ENCODE measurements around the gene CYP4B1.

The CYP4B1 gene

DNA sequence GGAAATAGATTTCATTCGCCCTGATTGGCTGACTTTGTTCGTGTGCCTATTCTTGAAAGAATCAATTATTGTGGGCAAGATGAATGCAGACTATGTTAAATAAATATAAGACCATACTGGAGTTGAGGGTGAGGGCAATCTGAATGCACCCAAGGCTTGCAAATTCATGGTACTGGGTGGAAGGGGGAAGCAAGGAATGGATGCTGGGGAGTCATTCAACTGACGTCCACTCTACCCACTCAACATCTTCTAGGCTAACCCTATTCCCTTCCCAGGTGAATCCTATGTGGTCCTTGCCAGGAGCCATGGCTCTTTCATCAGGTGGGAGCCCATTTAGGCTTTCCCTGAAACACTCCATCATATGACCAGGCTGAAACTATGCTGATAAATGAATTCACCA lies 5.7 kb upstream of the CYP4B1 start:
- DNase-seq (ENCODE audit: low read depth in 2 of 3, low spot score in 2 of 3), result no peak

DNA sequence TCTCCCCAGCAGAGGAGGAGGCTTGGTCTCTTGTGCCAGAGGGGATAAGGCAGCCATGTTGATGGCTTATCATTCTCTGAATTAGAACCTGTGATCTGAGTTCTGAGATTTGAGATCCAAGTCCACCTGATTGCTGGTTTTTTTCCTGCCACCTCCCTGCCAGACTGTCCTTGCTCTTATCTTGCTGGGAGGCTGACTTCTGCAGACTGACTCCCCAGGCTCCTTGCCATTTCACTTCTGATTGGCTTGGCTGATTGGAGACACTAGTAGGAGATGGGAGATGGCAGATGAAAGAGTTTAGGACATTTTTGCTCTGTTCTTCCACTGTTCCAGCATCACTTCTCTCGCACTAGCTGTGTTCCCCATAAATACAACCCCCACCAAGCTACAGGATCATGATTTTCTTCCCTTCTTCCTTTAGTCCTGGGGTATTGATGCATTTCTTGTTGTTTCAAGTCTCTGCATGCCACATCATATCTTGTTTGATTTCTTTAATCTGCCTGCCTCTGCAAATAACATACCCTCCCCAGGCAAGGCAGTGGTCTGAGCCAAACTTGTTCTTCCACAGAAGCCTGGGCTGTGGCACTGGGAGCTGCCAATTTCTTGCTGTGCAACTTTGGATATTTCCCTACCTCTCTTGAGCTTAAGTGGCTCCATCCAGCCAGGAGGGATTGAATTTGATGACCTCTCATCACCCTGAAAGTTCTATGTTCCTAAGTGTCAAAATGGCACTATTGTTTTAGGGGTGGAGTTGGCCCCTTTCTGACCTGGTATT lies 963 bp upstream of the CYP4B1 start:
- DNase-seq (ENCODE audit: low read depth in 2 of 3, low spot score in 2 of 3), result no peak

DNA sequence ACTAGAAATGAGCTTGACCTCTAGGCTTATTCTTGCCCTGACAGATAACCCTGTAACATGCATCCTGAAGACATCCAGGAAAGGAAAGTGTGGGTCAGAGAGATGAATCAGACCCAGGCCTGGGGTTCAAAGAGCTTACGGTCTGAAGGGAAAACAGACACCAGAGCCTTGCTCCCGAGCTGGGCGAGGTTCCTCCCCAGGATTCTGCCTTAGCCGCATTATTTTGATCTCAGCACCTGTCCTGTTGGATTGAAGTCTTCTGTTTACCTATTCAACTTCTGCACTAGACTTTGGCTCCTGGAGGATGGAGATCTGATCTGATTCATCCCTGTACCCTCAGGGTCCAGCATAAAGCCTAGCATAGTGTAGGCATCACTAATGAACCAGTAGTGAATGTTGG lies 1.9 kb downstream of the CYP4B1 start:
- no peak for DNase-seq (ENCODE audit: low read depth in 2 of 3, low spot score in 2 of 3)

DNA sequence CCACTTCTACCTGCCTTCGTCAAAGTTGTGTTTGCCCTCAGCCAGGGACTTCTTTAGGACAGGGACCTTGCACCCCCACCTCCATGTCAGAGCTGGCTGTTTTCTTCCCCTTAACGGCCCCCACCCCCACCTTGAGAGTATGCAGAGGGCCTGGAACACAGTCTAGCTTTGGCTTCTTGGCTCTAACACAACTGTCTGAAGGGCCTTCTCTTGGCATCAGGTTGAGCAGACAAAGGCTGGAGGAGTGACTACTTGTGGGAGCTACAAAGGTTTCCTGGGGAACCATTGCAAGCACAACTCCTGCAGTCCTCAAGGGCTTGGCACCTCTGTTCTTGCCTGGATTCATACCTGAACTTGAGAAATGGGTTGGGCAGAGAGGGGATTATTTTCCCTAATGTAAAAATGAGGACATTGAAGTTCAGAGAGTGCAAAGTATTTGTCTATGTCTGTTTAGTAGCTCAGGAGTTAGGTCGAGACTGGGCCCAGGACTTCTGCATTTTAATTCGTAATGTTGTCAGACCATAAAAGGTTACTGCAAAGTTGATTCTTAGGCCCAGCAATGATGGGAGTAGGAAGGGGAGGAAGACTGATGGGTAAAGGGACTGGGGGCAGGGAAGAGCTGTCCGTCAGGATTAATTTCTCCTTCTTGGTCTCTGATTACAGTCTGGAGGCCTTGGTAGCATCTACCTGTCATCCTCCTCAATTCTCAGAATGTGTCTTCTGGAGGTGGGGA lies 2.6 kb downstream of the CYP4B1 start:
- DNase-seq (ENCODE audit: low read depth in 2 of 3, low spot score in 2 of 3), result no peak

DNA sequence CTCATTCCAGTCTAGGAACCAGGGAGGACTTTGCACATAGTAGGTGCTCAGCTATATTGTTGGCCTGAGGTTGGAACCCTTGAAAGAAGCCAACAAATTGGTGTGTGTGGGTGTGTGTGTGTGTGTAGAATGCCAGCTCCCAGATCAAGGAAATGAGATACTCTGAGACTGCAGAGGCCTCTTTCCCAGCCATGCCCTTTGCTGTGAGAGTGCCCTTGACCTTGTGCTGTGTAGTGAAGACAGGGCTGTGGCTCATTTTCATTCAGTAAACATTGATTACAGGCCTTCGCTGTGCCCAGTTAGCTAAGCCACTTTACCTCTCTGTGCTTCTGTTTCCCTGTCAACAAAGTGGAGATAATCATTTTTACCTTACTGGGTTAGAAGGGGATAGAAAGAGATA lies 3.2 kb downstream of the CYP4B1 start:
- no peak for DNase-seq (ENCODE audit: low read depth in 2 of 3, low spot score in 2 of 3)

DNA sequence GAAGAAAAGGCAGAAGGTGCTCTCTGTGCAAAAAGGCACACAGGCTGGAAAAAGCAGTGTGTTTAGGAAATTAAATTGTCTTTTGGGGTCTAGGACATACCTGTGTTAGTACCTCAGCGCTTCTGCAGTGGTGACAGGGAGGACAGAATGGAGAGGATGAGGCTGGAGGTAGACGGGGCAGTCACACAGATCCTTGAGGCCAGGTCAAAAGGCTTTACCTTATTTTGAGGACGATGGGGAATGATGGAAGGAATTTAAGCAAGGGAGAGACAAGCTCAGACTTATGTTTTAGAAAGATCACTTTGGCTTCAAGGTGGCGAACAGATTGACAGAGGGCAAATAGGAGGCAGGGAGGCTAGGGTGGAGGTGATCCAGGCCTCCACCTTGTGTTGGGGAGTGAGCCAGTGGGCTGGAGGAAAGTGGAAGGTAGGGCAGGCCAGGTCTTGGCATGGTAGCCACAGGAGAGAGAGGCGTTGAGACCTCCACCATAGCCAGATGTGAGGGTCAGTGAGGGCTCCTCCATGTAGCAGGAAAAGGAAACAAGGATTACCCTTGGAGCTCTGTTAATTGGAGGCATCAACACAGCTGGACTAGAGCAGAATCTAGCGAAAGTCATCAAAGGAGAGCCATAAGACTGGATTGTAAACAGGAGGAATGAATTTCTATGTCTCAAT lies 4.2 kb downstream of the CYP4B1 start:
- DNase-seq (ENCODE audit: low read depth in 2 of 3, low spot score in 2 of 3), result no peak

DNA sequence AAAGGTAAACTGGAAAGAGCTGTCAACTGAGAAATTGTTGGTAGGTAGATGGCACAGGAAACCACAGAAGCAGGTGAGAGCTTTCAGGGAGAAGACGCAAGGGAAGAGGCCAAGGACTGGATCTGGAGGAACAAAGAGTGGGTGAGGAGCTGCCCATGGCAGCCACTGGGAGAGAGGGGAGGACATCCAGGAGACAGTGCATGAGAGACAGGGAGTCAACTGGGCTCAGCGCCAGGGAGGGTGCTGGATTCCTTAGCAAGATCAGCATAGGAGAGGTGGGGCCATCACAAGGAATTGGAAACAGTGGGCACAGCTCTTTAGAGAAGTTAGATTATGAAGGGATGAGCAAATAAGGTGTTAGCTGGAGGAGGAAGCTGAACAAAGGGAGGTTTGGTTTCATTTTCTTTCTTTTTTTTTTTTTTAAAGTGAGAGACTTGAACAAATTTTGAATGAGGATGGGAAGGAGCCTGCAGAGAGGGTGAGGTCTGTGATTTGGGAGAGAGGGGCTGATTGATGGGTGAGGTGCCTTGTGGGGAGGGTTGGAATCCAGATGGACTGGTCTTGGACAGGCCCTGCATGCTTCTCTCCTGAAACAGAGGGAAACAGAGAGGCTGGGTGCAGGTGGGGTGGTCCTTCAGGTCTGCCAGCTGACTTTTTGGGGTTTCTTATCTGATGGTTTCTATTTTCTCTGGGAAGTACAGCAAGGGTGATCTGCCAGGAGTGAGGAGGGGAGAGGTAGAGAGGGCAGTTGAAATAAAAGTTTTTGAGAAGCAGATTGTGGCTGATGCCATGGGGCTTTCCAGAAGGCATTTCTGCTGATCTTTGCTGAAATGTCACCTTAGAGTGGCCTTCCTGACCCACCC lies 5.4 kb downstream of the CYP4B1 start:
- DNase-seq (ENCODE audit: low read depth in 2 of 3, low spot score in 2 of 3), result no peak

DNA sequence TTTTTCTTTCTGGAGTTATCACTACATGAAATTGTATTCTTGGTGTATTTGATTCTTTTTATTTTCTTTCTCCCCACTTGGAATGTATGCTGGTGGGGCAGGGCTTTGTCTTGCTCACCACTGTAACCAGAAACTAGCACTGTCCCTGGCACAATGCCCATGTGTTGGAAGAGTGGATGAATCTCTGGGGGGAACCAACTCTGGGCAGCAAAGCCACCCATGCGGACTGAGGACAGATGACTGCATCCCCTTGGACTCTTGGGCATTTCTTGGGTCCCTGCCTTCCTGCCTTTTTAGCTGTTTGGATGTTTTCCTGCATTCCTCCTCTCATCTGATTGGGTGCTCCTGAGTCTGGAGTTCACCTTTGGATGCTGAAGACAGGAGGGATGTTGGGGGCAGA lies 6.1 kb downstream of the CYP4B1 start:
- no peak for DNase-seq (ENCODE audit: low read depth in 2 of 3, low spot score in 2 of 3)

DNA sequence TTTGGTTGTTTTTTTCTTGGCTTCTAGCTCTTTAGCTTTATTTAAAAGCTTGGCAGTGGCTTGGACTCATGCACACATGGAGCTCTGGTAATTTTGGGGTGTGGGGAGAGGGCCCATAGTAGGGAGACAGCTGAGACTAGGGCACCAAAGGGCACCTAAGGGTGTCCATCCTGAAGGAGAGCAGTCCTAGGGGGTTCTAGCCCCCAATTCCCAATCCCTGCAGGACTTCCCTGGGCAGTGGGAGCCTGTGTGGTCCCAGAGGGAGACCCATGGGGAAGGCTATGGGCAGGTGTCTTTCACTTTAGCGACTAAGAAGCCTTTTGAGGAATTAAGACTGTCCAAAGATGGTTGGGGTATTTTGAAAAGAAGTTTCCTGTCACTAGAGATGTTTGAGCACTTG lies 6.9 kb downstream of the CYP4B1 start:
- DNase-seq (ENCODE audit: low read depth in 2 of 3, low spot score in 2 of 3), result no peak

DNA sequence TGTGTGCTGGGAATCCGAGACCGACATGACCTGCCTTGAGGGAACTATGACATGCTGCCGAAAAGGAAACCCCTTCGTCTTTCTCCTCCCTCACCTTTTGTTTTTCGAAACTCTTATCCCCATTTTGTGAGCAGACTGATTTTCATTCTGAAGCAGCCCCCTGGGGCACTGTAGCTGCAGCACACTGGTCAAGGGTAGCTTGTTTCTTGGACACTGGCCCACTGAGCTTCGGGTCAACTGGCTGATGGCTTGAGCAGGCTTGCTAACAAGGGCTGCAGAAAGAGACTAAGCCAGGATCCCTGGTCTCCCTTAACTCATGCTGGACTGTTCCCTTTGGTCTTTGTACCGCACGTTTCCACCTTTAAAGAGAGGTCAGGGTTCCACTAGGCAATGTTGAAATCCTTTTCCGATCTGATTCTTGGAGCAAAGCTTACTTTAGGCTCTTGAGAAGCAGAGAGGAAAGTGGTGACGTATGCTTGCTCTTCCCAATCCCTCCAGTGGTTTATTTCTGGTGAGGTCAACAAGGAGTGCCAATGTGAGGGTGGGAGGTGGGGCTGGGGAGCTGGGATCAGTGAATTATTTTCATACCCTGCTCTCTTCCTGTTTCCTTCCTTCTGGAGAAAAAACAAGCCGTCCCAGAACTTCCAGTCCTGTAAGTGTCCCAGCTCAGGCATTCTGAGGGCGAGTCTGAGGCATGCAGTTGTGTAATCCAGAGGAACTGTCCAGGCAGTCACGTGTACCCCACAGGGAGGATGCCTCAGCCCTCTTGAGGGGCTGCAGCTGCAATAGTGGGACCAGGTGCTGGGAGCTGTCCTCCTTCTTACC lies 7.6 kb downstream of the CYP4B1 start:
- no peak for DNase-seq (ENCODE audit: low read depth in 2 of 3, low spot score in 2 of 3)

DNA sequence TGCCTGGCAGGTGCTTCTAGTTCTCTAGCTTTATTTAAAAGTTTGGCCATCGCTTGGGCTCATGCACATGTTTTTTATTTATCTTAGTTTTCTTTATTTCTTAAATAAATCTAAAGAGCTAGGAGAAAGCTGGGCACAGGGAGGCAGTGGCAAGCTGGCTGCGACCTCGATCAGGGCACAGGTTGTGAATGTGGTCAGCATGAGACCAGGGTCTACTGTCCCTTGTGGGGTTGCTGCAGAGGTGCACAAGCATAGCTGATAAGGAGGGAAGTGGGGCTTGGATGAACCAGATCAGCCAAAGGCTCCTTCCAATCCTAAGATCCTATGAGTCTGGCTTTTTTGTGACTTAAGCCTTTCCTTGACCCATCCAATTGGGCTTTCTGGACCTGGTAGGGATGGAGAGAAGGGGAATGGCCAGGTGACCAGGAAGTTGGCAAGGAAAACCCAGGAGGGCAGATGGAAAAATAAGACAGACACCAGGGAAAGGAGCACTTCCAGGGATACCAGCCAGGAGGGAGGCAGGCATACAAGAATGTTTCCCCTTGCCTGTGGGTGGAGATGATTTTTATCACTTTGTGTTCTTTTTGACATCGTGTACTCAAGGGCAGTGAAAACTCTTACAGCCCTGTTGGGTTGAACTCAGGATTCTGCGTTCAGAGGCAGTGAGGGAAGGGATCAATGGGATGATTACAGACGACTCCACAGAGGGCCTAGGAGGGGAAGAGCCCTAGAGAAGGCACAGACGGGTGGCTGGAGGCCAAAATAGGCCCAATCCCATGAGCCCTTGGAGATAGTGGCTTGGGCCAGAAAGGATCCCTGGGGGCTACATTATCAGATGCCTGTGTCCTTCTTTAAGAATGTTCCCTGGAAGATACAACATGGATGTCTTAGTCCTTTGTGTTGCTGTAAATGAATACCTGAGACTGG lies 8.5 kb downstream of the CYP4B1 start:
- DNase-seq (ENCODE audit: low read depth in 2 of 3, low spot score in 2 of 3), result no peak

DNA sequence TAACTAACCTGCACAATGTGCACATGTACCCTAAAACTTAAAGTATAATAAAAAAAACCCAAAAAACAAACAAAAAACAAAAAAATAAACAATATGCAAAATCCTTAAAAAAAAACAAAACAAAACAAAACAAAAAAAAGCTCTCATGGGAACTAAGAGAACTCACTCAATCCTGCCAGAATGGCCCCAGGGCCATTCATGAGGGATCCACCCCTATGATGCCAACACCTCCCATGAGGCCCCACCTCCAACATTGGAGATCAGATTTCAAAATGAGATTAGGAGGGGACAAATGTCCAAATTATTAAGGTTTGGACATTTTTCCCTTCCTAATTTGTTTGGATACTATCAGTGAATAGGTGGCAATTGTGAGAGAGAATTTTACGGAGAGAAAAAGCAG lies 10.2 kb downstream of the CYP4B1 start:
- DNase-seq (ENCODE audit: low read depth in 2 of 3, low spot score in 2 of 3), result no peak

DNA sequence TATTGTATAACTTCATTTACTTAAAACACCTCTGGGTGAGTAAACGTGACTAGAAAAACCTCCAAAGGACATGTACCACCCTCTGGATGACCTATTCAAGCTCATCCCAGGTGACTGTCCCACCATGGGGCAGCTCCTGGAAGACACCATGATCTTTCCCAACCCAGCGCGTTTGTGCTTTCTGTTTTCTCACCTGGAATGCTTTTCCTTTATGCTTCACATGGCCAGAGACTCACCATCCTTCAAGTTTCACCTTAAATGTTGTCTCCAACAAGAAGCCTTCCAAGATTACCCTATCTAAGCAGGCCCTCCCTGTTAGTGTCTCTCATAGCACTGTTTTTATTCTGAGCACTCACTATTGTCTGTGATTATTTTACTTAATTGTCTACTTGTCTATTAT lies 11.1 kb downstream of the CYP4B1 start:
- DNase-seq (ENCODE audit: low read depth in 2 of 3, low spot score in 2 of 3), result no peak

DNA sequence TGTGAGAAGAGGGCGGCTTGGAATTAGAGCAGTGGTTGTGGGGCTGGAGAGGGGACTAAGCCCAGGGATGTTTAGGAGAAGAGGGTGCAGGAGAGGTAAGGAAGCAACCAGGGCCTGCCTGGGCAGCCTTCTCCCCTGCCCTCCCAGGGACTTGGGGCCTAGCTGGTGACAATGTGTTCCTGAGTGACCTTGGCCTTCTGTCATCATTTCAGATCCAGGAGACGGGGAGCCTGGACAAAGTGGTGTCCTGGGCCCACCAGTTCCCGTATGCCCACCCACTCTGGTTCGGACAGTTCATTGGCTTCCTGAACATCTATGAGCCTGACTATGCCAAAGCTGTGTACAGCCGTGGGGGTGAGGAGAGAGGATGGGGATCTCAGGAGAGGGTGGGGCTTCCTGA lies 11.8 kb downstream of the CYP4B1 start:
- no peak for DNase-seq (ENCODE audit: low read depth in 2 of 3, low spot score in 2 of 3)

DNA sequence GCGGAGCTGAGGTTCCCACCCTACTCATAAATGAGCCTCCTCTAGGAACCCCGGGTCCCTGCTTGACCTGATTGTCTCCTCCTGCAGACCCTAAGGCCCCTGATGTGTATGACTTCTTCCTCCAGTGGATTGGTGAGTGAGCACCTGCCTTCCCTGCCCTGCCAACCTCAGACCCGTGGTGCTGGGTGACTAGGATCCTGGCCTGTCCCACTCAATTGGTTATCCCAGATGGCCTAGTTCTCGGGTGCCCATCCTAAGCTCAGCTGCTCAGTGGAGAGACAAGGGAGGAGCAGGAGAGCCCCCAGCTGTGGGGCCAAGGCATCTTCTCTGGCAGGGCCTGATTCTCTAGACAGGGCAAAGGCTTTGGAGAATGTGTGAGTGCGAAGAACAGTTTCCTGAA lies 12.2 kb downstream of the CYP4B1 start:
- no peak for DNase-seq (ENCODE audit: low read depth in 2 of 3, low spot score in 2 of 3)

DNA sequence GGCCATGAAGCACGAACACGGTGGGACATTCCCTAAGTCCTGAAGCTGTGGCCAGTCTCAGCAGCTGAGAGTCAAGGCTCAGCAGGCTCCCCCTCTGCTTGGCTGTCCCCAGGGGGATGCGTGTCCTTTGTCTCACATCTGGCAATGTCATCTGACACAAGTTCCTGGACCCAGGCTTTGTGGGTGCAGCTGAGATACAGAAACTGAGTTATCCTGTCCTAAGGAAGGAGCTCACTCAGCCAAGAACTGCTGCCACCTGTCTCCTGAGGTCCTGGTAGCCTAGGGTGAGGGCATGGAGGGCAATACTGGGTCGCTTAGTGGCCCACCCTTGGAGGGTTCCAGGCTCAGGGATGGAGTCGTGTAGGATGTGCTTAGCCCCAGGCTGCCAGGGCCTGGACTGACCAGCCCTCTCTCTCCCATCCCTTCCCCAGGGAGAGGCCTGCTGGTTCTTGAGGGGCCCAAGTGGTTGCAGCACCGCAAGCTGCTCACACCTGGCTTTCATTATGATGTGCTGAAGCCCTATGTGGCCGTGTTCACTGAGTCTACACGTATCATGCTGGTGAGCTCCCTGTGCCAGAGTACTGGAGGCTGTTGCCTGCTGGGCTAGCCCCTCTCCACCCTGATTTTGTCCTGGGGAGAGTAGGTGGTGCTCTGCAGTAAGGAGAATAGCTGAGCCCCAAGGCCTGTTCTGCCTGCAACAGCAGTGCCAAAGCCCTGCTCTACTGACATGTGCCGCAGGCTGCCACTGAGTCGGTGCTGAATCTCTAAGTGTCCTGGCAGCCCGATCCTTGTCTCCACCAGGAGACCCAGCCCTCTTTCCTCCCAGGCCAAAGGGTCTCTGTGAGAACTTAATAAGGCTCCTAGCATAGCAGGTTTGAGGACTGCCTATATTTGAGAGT lies 13.5 kb downstream of the CYP4B1 start:
- DNase-seq (ENCODE audit: low read depth in 2 of 3, low spot score in 2 of 3), result no peak

DNA sequence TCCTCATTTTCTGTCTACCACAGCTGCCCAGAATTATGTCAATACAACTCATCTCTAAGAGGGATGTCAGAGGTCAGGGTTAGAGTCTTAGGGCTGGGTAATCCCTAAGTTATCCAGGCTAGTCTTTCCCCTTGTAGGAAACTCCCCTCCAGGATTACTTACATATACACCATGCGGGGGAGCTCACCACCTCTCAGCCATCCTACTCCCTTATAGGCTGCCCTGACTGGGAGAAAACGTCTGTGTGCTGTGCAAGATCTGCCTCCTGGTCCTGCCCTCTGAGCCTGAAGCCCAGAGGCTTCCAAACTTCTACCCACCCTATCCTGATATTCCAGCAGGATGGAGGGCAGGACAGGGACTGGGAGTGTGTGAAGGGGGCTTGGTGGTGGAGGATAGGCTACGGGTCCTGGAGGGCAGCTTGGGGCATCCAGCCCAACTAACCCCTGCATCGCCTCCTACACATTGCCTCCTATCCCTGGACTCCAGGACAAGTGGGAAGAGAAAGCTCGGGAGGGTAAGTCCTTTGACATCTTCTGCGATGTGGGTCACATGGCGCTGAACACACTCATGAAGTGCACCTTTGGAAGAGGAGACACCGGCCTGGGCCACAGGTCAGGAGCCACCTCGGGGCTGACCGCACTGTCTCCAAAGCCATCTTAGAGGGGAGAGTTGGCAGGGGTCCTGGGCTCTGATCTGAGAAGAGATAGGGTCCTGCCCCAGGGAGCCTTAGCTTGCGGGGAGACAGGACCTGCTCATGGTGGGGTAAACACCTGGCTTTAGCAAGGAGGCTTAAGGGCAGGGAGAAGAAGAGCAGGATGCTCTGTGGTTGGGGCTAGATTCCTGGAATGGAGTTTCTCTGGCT lies 14.4 kb downstream of the CYP4B1 start:
- DNase-seq (ENCODE audit: low read depth in 2 of 3, low spot score in 2 of 3), result no peak

All from activated CD8-positive, alpha-beta memory T cell treated with anti-CD3 and anti-CD28 coated beads for 48 hours (primary cell).